Parathyroid adenoma (tissue), 2 donors: Measurements from ENCODE around the gene EXOC7.

ENCODE experiments used
- H2AFZ ChIP-seq: fragments of 300-600 bp; sonication (generic); one replicate; pipeline ENCODE4 v1.7.0; 2017; ENCODE audit warnings: antibody characterized with exemption, mild to moderate bottlenecking
- H3K27ac ChIP-seq: fragments of 300-600 bp; sonication (generic); one replicate; pipeline ENCODE4 v1.7.0; 2017
- H3K27me3 ChIP-seq: fragments of 300-600 bp; sonication (generic); one replicate; pipeline ENCODE4 v1.7.0; 2017; ENCODE audit warnings: low read length; ENCODE audit not compliant: control insufficient read depth, insufficient read depth
- H3K36me3 ChIP-seq: fragments of 300-600 bp; sonication (generic); one replicate; pipeline ENCODE4 v1.7.0; 2017; ENCODE audit warnings: low read length; ENCODE audit not compliant: control insufficient read depth, insufficient read depth
- H3K4me1 ChIP-seq: fragments of 300-600 bp; sonication (generic); one replicate; pipeline ENCODE4 v1.7.0; 2017; ENCODE audit warnings: control low read depth
- H3K4me2 ChIP-seq: fragments of 300-600 bp; sonication (generic); one replicate; pipeline ENCODE4 v1.7.0; 2017; ENCODE audit warnings: low read length
- H3K4me3 ChIP-seq: fragments of 300-600 bp; sonication (generic); one replicate; pipeline ENCODE4 v1.7.0; 2017; ENCODE audit warnings: low read depth, low read length
- H3K79me2 ChIP-seq: fragments of 300-600 bp; sonication (generic); one replicate; pipeline ENCODE4 v1.7.0; 2017; ENCODE audit warnings: control low read depth
- H3K9ac ChIP-seq: fragments of 300-600 bp; sonication (generic); one replicate; pipeline ENCODE4 v1.7.0; 2017; ENCODE audit warnings: mild to moderate bottlenecking
- H3K9me3 ChIP-seq: fragments of 300-600 bp; sonication (generic); one replicate; pipeline ENCODE4 v1.7.0; 2017; ENCODE audit warnings: low read length; ENCODE audit not compliant: control insufficient read depth
- CTCF ChIP-seq: fragments of 300-600 bp; sonication (generic); IDR thresholded peaks from one replicate; pipeline ENCODE4 v1.7.0; 2017; ENCODE audit warnings: antibody characterized with exemption, mild to moderate bottlenecking
- donor health status: primary hyperparathyroidism.

The EXOC7 gene

DNA sequence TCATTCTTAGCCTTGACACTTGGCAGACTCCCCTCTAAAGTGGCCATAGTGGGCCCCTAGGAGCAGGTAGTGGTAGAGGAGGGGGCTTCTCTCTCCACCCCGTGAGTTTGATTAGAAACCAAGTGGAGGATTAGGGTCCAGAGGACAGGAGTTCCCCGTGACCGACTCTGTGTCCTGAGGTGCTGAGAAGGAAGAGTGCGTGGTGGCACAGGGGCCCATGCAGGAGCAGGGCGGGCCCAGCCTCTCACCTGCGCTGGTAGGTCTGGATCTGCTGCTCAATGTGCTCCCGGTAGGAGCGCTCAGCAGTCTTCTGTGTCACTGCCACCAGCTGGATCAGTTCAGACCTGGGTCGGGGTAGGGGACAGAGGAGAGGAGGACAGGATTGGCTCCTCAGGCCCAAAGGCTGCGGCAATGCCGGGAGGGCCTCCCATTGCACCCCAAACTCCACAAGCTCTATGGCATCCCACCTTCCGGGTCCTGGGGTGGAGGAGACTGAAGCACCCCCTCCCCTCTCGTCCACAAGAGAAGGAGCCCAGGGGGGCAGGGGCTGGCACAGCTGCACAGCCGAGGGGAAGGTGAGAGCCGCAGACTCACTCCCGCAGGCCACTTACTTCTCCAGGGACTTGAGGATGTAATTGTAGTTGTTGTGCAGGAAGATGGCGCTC is 18.4 kb downstream of the EXOC7 start:
- Histone ChIP-seq H3K36me3 (no peaks in the 10 kb centered on the region), H3K27me3 (no peaks in the 10 kb centered on the region), H3K27ac (no peak overlapping the region), H3K79me2 (no peaks in the 10 kb centered on the region), H3K4me2 (no peak overlapping the region), H2AFZ (no peak overlapping the region), H3K9ac (no peak overlapping the region), H3K9me3 (no peaks in the 10 kb centered on the region), H3K4me3 (no peak overlapping the region), H3K4me1 (peaks cover 6% of the 10 kb centered on the region)
- no peak for TF ChIP-seq CTCF

GRCh38 chr17:76083536-76084182 is 19.9 kb downstream of the EXOC7 start:
- Histone ChIP-seq H3K79me2 (no peaks in the 10 kb centered on the region), H3K9me3 (no peaks in the 10 kb centered on the region), H3K36me3 (no peaks in the 10 kb centered on the region), H3K27me3 (no peaks in the 10 kb centered on the region), H3K9ac (no peak overlapping the region), H3K27ac (no peak overlapping the region), H3K4me1 (peaks cover 21% of the 10 kb centered on the region), H3K4me3 (no peak overlapping the region), H3K4me2 (no peak overlapping the region), H2AFZ (no peak overlapping the region)
- no peak for TF ChIP-seq CTCF

- Histone ChIP-seq H3K4me1 (peaks cover 21% of the 10 kb centered on the region), H3K4me3 (no peak overlapping the region), H3K4me2 (no peak overlapping the region), H2AFZ (no peak overlapping the region), H3K9ac (no peak overlapping the region), H3K9me3 (no peaks in the 10 kb centered on the region), H3K27me3 (no peaks in the 10 kb centered on the region), H3K36me3 (no peaks in the 10 kb centered on the region), H3K27ac (no peak overlapping the region), H3K79me2 (no peaks in the 10 kb centered on the region)
- no peak for TF ChIP-seq CTCF
These were observed 21.0 kb downstream of the EXOC7 start for GRCh38 chr17:76082326-76083251.

DNA sequence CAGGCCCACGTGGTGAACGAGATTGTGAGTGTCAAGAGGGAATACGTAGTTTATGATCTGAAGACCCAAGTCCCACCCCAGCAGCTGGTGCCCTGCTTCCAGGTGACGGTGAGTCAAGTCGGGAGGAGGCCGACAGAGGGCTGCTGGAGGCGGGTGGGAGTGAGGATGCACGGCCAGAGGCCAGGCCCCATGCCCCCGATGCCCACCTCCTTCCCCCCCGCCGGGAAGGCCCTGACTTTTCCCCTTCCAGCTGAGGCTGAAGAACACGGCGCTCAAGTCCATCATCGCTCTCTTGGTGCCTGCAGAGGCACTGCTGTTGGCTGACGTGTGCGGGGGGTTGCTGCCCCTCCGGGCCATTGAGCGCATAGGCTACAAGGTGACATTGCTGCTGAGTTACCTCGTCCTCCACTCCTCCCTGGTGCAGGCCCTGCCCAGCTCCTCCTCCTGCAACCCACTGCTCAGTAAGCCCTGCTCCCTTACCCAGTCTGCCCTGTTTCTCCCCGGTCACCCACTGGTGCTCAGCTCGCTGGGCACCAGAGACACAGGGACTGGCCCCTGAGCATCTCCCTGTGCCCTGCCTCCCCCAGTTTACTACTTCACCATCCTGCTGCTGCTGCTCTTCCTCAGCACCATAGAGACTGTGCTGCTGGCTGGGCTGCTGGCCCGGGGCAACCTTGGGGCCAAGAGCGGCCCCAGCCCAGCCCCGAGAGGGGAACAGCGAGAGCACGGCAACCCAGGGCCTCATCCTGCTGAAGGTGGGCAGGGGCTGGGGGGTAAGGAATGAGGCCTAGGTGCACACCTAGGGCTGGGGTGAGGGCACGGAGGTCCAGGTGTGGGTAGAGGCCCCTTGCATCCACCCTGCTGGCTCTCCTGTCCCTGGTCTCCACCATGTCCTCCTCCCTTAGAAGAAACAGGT is 22.0 kb downstream of the EXOC7 start:
- Histone ChIP-seq H3K27ac (no peak overlapping the region), H3K27me3 (no peaks in the 10 kb centered on the region), H3K4me3 (no peak overlapping the region), H2AFZ (no peak overlapping the region), H3K9ac (no peak overlapping the region), H3K36me3 (no peaks in the 10 kb centered on the region), H3K4me2 (no peak overlapping the region), H3K79me2 (no peaks in the 10 kb centered on the region), H3K9me3 (no peaks in the 10 kb centered on the region), H3K4me1 (peaks cover 26% of the 10 kb centered on the region)
- no peak for TF ChIP-seq CTCF
